H1 (cell line): ENCODE data around the gene HRH2. TPM values are rescaled to one million over a fixed set of nuclear protein-coding genes. Genes with fewer than 3 reads are reported as not detected.

ENCODE experiments used
- CTCF ChIA-PET: fragments of 300-600 bp; sonication (Branson Sonifier 250); formaldehyde crosslinking; loops from one replicate; lab custom pipeline; 2021; ENCODE audit not compliant: partially characterized antibody; lab: Charles Lee
- POLR2A ChIA-PET: fragments of 300-600 bp; sonication (Branson Sonifier 250); formaldehyde crosslinking; loops from one replicate; lab custom pipeline; 2021; ENCODE audit warnings: inconsistent platforms; ENCODE audit not compliant: partially characterized antibody; lab: Charles Lee
- DNase-seq, 2 experiments: peaks; one replicate each; pipeline versions ENCODE4 v3.0.0 to v3.0.0-alpha.2; 2010 to 2022; ENCODE audit warnings: low spot score in 2 of 2, low read depth in 1 of 2, mixed read lengths in 1 of 2
- FAIRE-seq: peaks from 2 replicates; lab custom pipeline; 2011; peaks lifted over from hg19 to GRCh38; lab: Jason Lieb, UNC
- H2AFZ ChIP-seq: 2 replicates; pipeline ENCODE4 v1.8.1; 2012; ENCODE audit warnings: low read length, inconsistent platforms
- H2AK5ac ChIP-seq: 2 replicates; pipeline ENCODE4 v1.6.1; 2013; ENCODE audit warnings: low read depth, low read length
- H2BK120ac ChIP-seq: replicated peaks from 2 replicates; pipeline ENCODE3; 2013; ENCODE audit warnings: low read depth, low read length, inconsistent platforms
- H2BK12ac ChIP-seq: 2 replicates; pipeline ENCODE4 v1.6.1; 2013; ENCODE audit warnings: low read depth, low read length
- H2BK15ac ChIP-seq: 2 replicates; pipeline ENCODE4 v1.6.1; 2013; ENCODE audit warnings: low read length
- H2BK20ac ChIP-seq: 2 replicates; pipeline ENCODE4 v1.6.1; 2013; ENCODE audit warnings: low read length
- H2BK5ac ChIP-seq: 2 replicates; pipeline ENCODE4 v1.6.1; 2013; ENCODE audit warnings: low read depth, low read length
- H3K14ac ChIP-seq: 2 replicates; pipeline ENCODE4 v1.6.1; 2013; ENCODE audit warnings: inconsistent platforms; ENCODE audit not compliant: insufficient read length
- H3K18ac ChIP-seq: 2 replicates; pipeline ENCODE4 v1.6.1; 2013; ENCODE audit warnings: low read length; ENCODE audit errors: extremely low read depth
- H3K23ac ChIP-seq: 2 replicates; pipeline ENCODE4 v1.6.1; 2013; ENCODE audit warnings: inconsistent platforms; ENCODE audit not compliant: insufficient read length
- H3K23me2 ChIP-seq: 2 replicates; pipeline ENCODE4 v1.6.1; 2013; ENCODE audit warnings: low read depth, low read length
- H3K27ac ChIP-seq: 2 replicates; pipeline ENCODE4 v1.6.1; 2011; ENCODE audit warnings: low read depth, low read length, inconsistent platforms
- H3K27me3 ChIP-seq, 4 experiments: replicated peaks in 1 of 4; 1 replicate in 1 of 4; 2 replicates in 3 of 4; pipeline versions ENCODE4 v1.6.1 to v1.8.1; 2011 to 2013; ENCODE audit warnings: low read length in 3 of 4, mild to moderate bottlenecking in 3 of 4, inconsistent platforms in 2 of 4, mixed read lengths in 2 of 4, moderate library complexity in 1 of 4; ENCODE audit not compliant: control insufficient read depth in 3 of 4, insufficient read depth in 3 of 4; ENCODE audit errors: extremely low read depth in 1 of 4
- H3K36me3 ChIP-seq, 4 experiments: 2 replicates each; pipeline versions ENCODE4 v1.6.1 to v1.8.1; 2011 to 2013; ENCODE audit warnings: mild to moderate bottlenecking in 4 of 4, low read length in 3 of 4, moderate library complexity in 2 of 4, control low read depth in 1 of 4, inconsistent platforms in 1 of 4; ENCODE audit not compliant: insufficient read depth in 4 of 4, control insufficient read depth in 2 of 4
- H3K4ac ChIP-seq: replicated peaks from 2 replicates; pipeline ENCODE3; 2013; ENCODE audit warnings: low read length, low read depth, mixed read lengths, inconsistent platforms; ENCODE audit not compliant: insufficient read length
- H3K4me1 ChIP-seq, 4 experiments: replicated peaks in 1 of 4; 1 replicate in 1 of 4; 2 replicates in 3 of 4; pipeline versions ENCODE4 v1.6.1 to v1.8.1; 2011 to 2013; ENCODE audit warnings: low read length in 3 of 4, inconsistent platforms in 2 of 4, mixed read lengths in 1 of 4; ENCODE audit not compliant: insufficient read depth in 4 of 4, control insufficient read depth in 3 of 4
- H3K4me2 ChIP-seq, 2 experiments: 2 replicates each; pipeline versions ENCODE4 v1.6.1 to v1.8.1; 2011 to 2013; ENCODE audit warnings: low read depth in 2 of 2, low read length in 2 of 2, control low read depth in 1 of 2, inconsistent platforms in 1 of 2, mild to moderate bottlenecking in 1 of 2; ENCODE audit not compliant: insufficient read depth in 1 of 2
- H3K4me3 ChIP-seq, 4 experiments: fragments of 200-600, 300-600 bp in 1 of 4; sonication (generic), shearing (Covaris generic), sonication (Bioruptor Twin) in 1 of 4; 2 replicates each; pipeline versions ENCODE4 v1.5.1 to v1.8.1; 2011 to 2016; ENCODE audit warnings: low read length in 4 of 4, low read depth in 3 of 4, control low read depth in 2 of 4, inconsistent platforms in 2 of 4, mild to moderate bottlenecking in 2 of 4, mixed read lengths in 1 of 4, moderate library complexity in 1 of 4; ENCODE audit not compliant: insufficient read depth in 2 of 4; ENCODE audit errors: extremely low read depth in 1 of 4
- H3K56ac ChIP-seq: replicated peaks from 2 replicates; pipeline ENCODE3; 2013; ENCODE audit warnings: low read depth, mild to moderate bottlenecking, mixed read lengths, low read length, inconsistent platforms; ENCODE audit not compliant: insufficient read length
- H3K79me1 ChIP-seq: 2 replicates; pipeline ENCODE4 v1.6.1; 2013; ENCODE audit warnings: low read depth, low read length, control low read depth
- H3K79me2 ChIP-seq, 2 experiments: 2 replicates each; pipeline versions ENCODE4 v1.6.1 to v1.8.1; 2012 to 2013; ENCODE audit warnings: low read length in 2 of 2, mild to moderate bottlenecking in 2 of 2, inconsistent platforms in 1 of 2; ENCODE audit not compliant: insufficient read depth in 2 of 2, control insufficient read depth in 1 of 2
- H3K9ac ChIP-seq, 4 experiments: replicated peaks in 1 of 4; 1 replicate in 1 of 4; 2 replicates in 3 of 4; pipeline versions ENCODE4 v1.6.1 to v1.8.1; 2011 to 2013; ENCODE audit warnings: low read depth in 3 of 4, low read length in 3 of 4, control low read depth in 2 of 4, mild to moderate bottlenecking in 2 of 4, moderate library complexity in 2 of 4, inconsistent platforms in 1 of 4; ENCODE audit errors: extremely low read depth in 1 of 4
- H3K9me3 ChIP-seq, 2 experiments: 2 replicates each; pipeline versions ENCODE4 v1.6.1 to v1.8.1; 2012 to 2013; ENCODE audit warnings: mild to moderate bottlenecking in 2 of 2, moderate library complexity in 2 of 2, control low read depth in 1 of 2, inconsistent platforms in 1 of 2, low read depth in 1 of 2, low read length in 1 of 2, mixed read lengths in 1 of 2; ENCODE audit not compliant: insufficient read depth in 2 of 2
- H4K20me1 ChIP-seq, 2 experiments: replicated peaks in 1 of 2; 2 replicates each; pipeline versions ENCODE3 to v1.8.1; 2011 to 2013; ENCODE audit warnings: inconsistent platforms in 2 of 2, low read length in 2 of 2, mild to moderate bottlenecking in 1 of 2; ENCODE audit not compliant: insufficient read depth in 2 of 2, control insufficient read depth in 1 of 2
- H4K5ac ChIP-seq: 2 replicates; pipeline ENCODE4 v1.6.1; 2013; ENCODE audit warnings: low read length, low read depth, mixed read lengths, inconsistent platforms; ENCODE audit not compliant: insufficient read length
- H4K8ac ChIP-seq: 2 replicates; pipeline ENCODE4 v1.8.0; 2013; ENCODE audit warnings: mild to moderate bottlenecking, moderate library complexity, low read length, inconsistent platforms; ENCODE audit not compliant: insufficient read depth; ENCODE audit errors: extremely low read depth
- H4K91ac ChIP-seq: replicated peaks from 2 replicates; pipeline ENCODE3; 2013; ENCODE audit warnings: low read length, mixed read lengths, inconsistent platforms; ENCODE audit not compliant: insufficient read length
- BCL11A ChIP-seq, 2 experiments: IDR thresholded peaks; one replicate each; pipeline ENCODE4 v1.6.1; 2011; ENCODE audit warnings: low read depth in 2 of 2, low read length in 2 of 2, mild to moderate bottlenecking in 2 of 2
- RFX5 ChIP-seq: IDR thresholded peaks from 2 replicates; pipeline ENCODE4 v1.6.1; 2011; ENCODE audit warnings: low read depth, low read length, improper control_type of control experiment, borderline replicate concordance
- SIX5 ChIP-seq: IDR thresholded peaks from 2 replicates; pipeline ENCODE4 v1.6.1; 2011; ENCODE audit warnings: mild to moderate bottlenecking, low read depth, low read length
- WGBS, 2 experiments: shearing (Covaris generic) in 1 of 2; methylation state at CpG; one replicate each; pipeline versions ENCODE4 v1.1.6 to v1.1.7; 2013 to 2015; ENCODE audit warnings: low lambda C conversion rate in 2 of 2, mixed read lengths in 2 of 2, inconsistent platforms in 1 of 2, low coverage in 1 of 2, missing lambda C conversion rate in 1 of 2; ENCODE audit not compliant: insufficient replicate concordance in 2 of 2, insufficient coverage in 1 of 2, insufficient read length in 1 of 2; ENCODE audit errors: extremely low coverage in 1 of 2, missing lambda C conversion rate in 1 of 2; 5-methylcytosine and 5-hydroxymethylcytosine counted together
- polyA plus RNA-seq, 7 experiments: library from polyadenylated mRNA; depleted of rRNA in 3 of 7; stranded (reverse) in 5 of 7; unstranded in 2 of 7; fragments of >200 nt in 5 of 7; fragments of 200-250 nt in 2 of 7; gene quantifications; 1 replicate in 5 of 7; 2 replicates in 1 of 7; 4 replicates in 1 of 7; pipeline versions ENCODE4 v1.2.1 to v1.2.3, GENCODE V29; 2011 to 2013; ENCODE audit warnings: missing spikeins in 2 of 7, mixed read lengths in 2 of 7
- total RNA-seq: library from RNA; stranded (reverse); fragmentation: NEBNext Ultra II Directional; extraction: Animal tissue kit (Norgen Biotek cat#: 25700); gene quantifications from 2 replicates; pipeline ENCODE4 v1.2.1, GENCODE V29; 2021

HRH2 gene
- total and polyA plus RNA-seq, 2 of the 8 experiments (the other 6 are each of a cell fraction or from before 2014, with no cell fraction given), result 7.8 to 8.1 TPM

DNA sequence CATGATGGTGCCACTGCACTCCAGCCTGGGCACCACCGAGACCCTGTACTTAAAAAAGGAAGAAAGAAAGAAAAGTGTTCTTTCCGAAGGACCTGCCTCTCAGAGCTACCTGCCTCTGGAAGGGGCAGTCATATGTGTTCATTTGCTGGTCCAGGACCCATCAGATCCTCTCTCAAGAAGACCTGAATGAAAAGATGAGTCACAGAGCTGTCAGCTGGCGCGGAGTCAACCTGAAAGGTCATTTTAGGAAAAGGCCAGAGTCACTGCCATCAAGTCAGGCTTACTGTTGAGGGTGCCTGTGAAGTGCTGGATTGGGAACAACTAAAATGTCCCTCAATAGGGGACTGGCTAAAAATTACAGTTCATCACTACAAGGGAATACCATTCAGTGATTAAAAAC lies 14.9 kb upstream of the HRH2 start:
- FAIRE-seq (no peak), DNase-seq (no peak)
- Histone ChIP-seq H2BK20ac (peak overlapping the region; percentile 27; the same call in 1 of the 2 replicates), H3K4ac (no peak overlapping the region), H3K36me3 (no peaks in the 10 kb centered on the region), H4K91ac (no peak overlapping the region), H4K20me1 (no peaks in the 10 kb centered on the region), H2AFZ (no peak overlapping the region), H2BK15ac (no peak overlapping the region; the same call in 1 of the 2 replicates), H3K23me2 (no peaks in the 10 kb centered on the region), H3K4me3 (no peak overlapping the region), H3K9me3 (peaks cover 9 to 10% of the 10 kb centered on the region in 2 experiments; a peak in 3 of 4 replicates), H3K18ac (no peak overlapping the region), H2BK120ac (no peak overlapping the region), H2BK5ac (no peak overlapping the region), H4K5ac (no peak overlapping the region), H3K4me2 (no peak overlapping the region), H3K79me1 (no peaks in the 10 kb centered on the region), H3K4me1 (peaks cover 3 to 23% (median 12%) of the 10 kb centered on the region in 4 experiments), H4K8ac (no peak overlapping the region), H3K9ac (no peak overlapping the region), H3K14ac (no peak overlapping the region), H2AK5ac (no peak overlapping the region), H3K23ac (no peak overlapping the region), H3K79me2 (no peaks in the 10 kb centered on the region), H3K56ac (no peak overlapping the region), H3K27ac (no peak overlapping the region), H3K27me3 (no peaks in the 10 kb centered on the region; a peak in 1 of 7 replicates), H2BK12ac (peak overlapping the region; percentile 40; the same call in 1 of the 2 replicates)
- 93% methylated on average over 4 of the region's 4 CpGs; no CpG with 5 or more reads in 1 of the 2 experiments for WGBS, 2 experiments
- no peak for TF ChIP-seq BCL11A (IDR thresholded peaks at IDR 0.05; ENCODE audit: low read depth in 2 of 2, low read length in 2 of 2)
- TF ChIP-seq SIX5, result no peak
- no peak for TF ChIP-seq RFX5
- POLR2A ChIA-PET, result no interaction called here
- CTCF ChIA-PET, result no interaction called here
